Measurements from ENCODE around the gene USE1.
"Not testable (repeated sequence)": the region's sequence is repeated elsewhere in the genome, so short reads cannot be mapped to it uniquely, and the experiment has no call there.

USE1 gene

GRCh38 chr19:17215127-17215971 is at the start of gene USE1:
Gene USE1 (plus strand): TSS chr19:17215357. CDS start chr19:17215406, 49 bp downstream.
- in situ Hi-C loops (cut with MboI; ENCODE audit: low sequenced_read_pairs): no loop called here

- in situ Hi-C loops (cut with MboI; ENCODE audit: low sequenced_read_pairs): no loop called here
These were observed 49.4 kb upstream of the USE1 start for GRCh38 chr19:17165715-17166114.

- in situ Hi-C loops (cut with MboI; ENCODE audit: low sequenced_read_pairs): no loop called here
These were observed 44.4 kb upstream of the USE1 start for GRCh38 chr19:17170538-17171297.

GRCh38 chr19:17171874-17172273 is 43.3 kb upstream of the USE1 start:
- in situ Hi-C loops (cut with MboI; ENCODE audit: low sequenced_read_pairs): no loop called here

- in situ Hi-C loops (cut with MboI; ENCODE audit: low sequenced_read_pairs): no loop called here
These were observed 42.4 kb upstream of the USE1 start for GRCh38 chr19:17172624-17173345.

- in situ Hi-C loops (cut with MboI; ENCODE audit: low sequenced_read_pairs): no loop called here
These were observed 36.9 kb upstream of the USE1 start for GRCh38 chr19:17178291-17178690.

- in situ Hi-C loops (cut with MboI; ENCODE audit: low sequenced_read_pairs): no loop called here
These were observed 34.0 kb upstream of the USE1 start for GRCh38 chr19:17180997-17181702.

- in situ Hi-C loops (cut with MboI; ENCODE audit: low sequenced_read_pairs): no loop called here
These were observed 31.8 kb upstream of the USE1 start for GRCh38 chr19:17183271-17183761.

GRCh38 chr19:17183858-17184321 is 31.3 kb upstream of the USE1 start:
- in situ Hi-C loops (cut with MboI; ENCODE audit: low sequenced_read_pairs): no loop called here

- in situ Hi-C loops (cut with MboI; ENCODE audit: low sequenced_read_pairs): no loop called here
These were observed 30.8 kb upstream of the USE1 start for GRCh38 chr19:17184371-17184841.

GRCh38 chr19:17185590-17185989 is 29.6 kb upstream of the USE1 start:
- in situ Hi-C loops (cut with MboI; ENCODE audit: low sequenced_read_pairs): no loop called here

GRCh38 chr19:17191736-17192135 is 23.4 kb upstream of the USE1 start:
- in situ Hi-C loops (cut with MboI; ENCODE audit: low sequenced_read_pairs): not testable (repeated sequence)

GRCh38 chr19:17192751-17193150 is 22.4 kb upstream of the USE1 start:
- in situ Hi-C loops (cut with MboI; ENCODE audit: low sequenced_read_pairs): no loop called here

GRCh38 chr19:17194608-17195007 is 20.5 kb upstream of the USE1 start:
- in situ Hi-C loops (cut with MboI; ENCODE audit: low sequenced_read_pairs): no loop called here

GRCh38 chr19:17195106-17195505 is 20.1 kb upstream of the USE1 start:
- in situ Hi-C loops (cut with MboI; ENCODE audit: low sequenced_read_pairs): no loop called here

- in situ Hi-C loops (cut with MboI; ENCODE audit: low sequenced_read_pairs): no loop called here
These were observed 18.5 kb upstream of the USE1 start for GRCh38 chr19:17196610-17197009.

- in situ Hi-C loops (cut with MboI; ENCODE audit: low sequenced_read_pairs): no loop called here
These were observed 17.5 kb upstream of the USE1 start for GRCh38 chr19:17197666-17198065.

GRCh38 chr19:17200408-17201079 is 14.6 kb upstream of the USE1 start:
- in situ Hi-C loops (cut with MboI; ENCODE audit: low sequenced_read_pairs): no loop called here

GRCh38 chr19:17202249-17202648 is 12.9 kb upstream of the USE1 start:
- in situ Hi-C loops (cut with MboI; ENCODE audit: low sequenced_read_pairs): no loop called here

- in situ Hi-C loops (cut with MboI; ENCODE audit: low sequenced_read_pairs): no loop called here
These were observed 12.4 kb upstream of the USE1 start for GRCh38 chr19:17202713-17203112.

Data from hTERT RPE-1 (cell line).